BLaER1 (cell line): ENCODE data around the gene GNS.
A peak's percentile ranks its signal among the peaks of the same experiment; 100 is the strongest.

Source experiments
- H3K27ac ChIP-seq: shearing (Covaris generic); formaldehyde crosslinking; 2 replicates; pipeline ENCODE4 v1.8.1; 2022
- H3K27me3 ChIP-seq: shearing (Covaris generic); formaldehyde crosslinking; 2 replicates; pipeline ENCODE4 v1.8.1; 2022
- H3K36me3 ChIP-seq: shearing (Covaris generic); formaldehyde crosslinking; 2 replicates; pipeline ENCODE4 v1.8.1; 2022
- H3K4me1 ChIP-seq: shearing (Covaris generic); formaldehyde crosslinking; 2 replicates; pipeline ENCODE4 v1.8.1; 2022
- H3K4me2 ChIP-seq: shearing (Covaris generic); formaldehyde crosslinking; 2 replicates; pipeline ENCODE4 v1.8.1; 2022
- H3K4me3 ChIP-seq: shearing (Covaris generic); formaldehyde crosslinking; 2 replicates; pipeline ENCODE4 v1.8.1; 2022
- H3K9ac ChIP-seq: shearing (Covaris generic); formaldehyde crosslinking; 2 replicates; pipeline ENCODE4 v1.8.1; 2022
- H3K9me3 ChIP-seq: shearing (Covaris generic); formaldehyde crosslinking; 2 replicates; pipeline ENCODE4 v1.8.1; 2022
- H4K20me1 ChIP-seq: shearing (Covaris generic); formaldehyde crosslinking; 2 replicates; pipeline ENCODE4 v1.8.1; 2022
- Cebpa-rat ChIP-seq: shearing (Covaris generic); IDR thresholded peaks from 2 replicates; pipeline ENCODE4 v1.8.1; 2022

Gene GNS

DNA sequence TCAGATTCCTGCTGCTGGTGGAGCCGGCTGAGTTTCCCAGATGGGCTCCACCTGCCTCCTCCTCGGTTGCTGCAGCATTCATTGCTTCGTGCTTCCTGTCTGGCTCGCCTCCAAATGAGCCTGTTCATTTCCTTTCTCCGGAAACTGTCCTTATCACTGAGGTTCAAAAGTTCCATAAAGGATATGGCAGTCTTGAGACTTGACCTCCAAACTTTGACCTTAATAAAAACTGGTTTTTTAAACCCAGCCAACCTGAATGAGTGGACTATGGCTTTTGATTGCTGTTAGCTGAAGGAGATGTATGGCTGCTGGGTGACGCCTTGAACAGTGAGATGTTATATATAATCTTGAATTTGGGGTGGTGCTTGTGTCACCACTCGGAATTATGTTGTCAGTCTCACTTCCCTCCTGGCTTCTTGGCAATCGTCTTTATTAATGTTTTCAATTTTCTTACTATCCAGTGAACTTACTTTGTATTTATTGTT lies 86.2 kb downstream of the GNS start:
- TF ChIP-seq Cebpa-rat, result no peak
- no peaks in the 10 kb centered on the region for H3K27me3 ChIP-seq
- H3K4me1 ChIP-seq, result peaks cover 91% of the 10 kb centered on the region
- H3K9me3 ChIP-seq, result no peaks in the 10 kb centered on the region
- H3K9ac ChIP-seq, result peak overlapping the region; percentile 43; the same call in 1 of the 2 replicates
- H3K4me2 ChIP-seq, result peak overlapping the region; percentile 81
- H3K36me3 ChIP-seq, result no peaks in the 10 kb centered on the region
- peaks cover 37% of the 10 kb centered on the region for H4K20me1 ChIP-seq
- H3K4me3 ChIP-seq, result 0 out of 2 replicates have a peak overlapping the region, but pooled peaks have one; percentile 36
- peak overlapping the region; percentile 41; the same call in 1 of the 2 replicates for H3K27ac ChIP-seq

DNA sequence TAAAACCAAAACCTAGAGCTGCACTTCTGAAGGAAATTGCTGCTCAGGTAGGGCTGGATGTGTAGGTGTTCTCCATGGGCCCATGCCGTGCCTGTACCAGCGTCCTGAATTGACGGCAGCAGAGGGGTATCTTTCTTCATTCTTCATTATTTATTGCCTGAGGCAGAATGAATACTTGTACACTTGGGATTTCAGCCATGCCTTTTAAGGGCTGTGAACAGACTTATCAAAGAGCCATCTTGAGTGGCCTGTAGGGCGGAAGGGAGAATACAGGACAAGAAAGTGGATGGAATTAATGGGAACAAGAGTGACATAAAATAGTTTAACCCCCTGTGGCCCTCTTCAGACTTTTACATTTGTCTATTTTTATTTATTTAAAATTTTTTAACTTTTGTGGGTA lies 87.5 kb downstream of the GNS start:
- no peak overlapping the region for H3K4me2 ChIP-seq
- H3K9ac ChIP-seq, result no peak overlapping the region
- no peak overlapping the region for H3K27ac ChIP-seq
- no peaks in the 10 kb centered on the region for H3K36me3 ChIP-seq
- no peaks in the 10 kb centered on the region for H3K9me3 ChIP-seq
- peaks cover 92% of the 10 kb centered on the region for H3K4me1 ChIP-seq
- no peaks in the 10 kb centered on the region for H3K27me3 ChIP-seq
- H4K20me1 ChIP-seq, result peaks cover 30% of the 10 kb centered on the region
- TF ChIP-seq Cebpa-rat, result no peak
- H3K4me3 ChIP-seq, result no peak overlapping the region

DNA sequence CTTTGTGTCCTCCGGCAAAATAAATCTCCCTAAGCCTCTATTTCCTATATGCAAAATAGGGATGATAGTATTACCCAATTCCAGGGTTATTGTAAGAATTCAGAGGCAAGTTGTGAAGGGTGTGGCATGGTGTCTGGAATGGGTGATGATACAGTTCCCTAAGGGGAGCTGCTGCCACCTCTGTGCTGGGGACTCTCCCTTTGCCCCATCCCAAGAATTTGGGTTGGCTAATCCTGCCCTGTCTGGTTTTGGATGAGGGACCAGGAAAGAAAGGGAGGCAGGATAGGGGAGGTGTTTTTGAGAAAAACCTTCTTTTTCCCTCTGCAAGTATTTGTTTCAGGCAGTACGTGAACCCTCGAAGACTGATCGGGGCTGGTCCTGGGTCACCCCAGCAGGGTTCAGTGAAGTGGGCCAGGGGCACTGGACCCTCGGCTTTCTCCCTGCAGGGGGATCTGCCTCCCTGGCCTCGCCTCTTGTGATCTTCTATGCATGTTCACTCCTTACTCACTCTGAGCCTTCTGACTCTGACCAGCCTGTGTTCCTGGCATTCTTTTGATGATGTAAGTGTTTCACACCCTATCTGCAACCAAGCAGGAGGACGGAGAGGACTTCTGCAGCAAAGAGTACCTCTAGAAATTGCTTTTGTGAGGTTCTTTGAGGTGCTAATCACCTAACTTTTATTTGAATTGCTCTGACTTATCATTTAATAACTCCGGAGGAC lies 88.1 kb downstream of the GNS start:
- no peak for TF ChIP-seq Cebpa-rat
- H3K4me2 ChIP-seq, result peak overlapping the region; percentile 98
- H3K4me3 ChIP-seq, result no peak overlapping the region
- H3K27ac ChIP-seq, result peak overlapping the region; percentile 84; the same call in 1 of the 2 replicates
- no peaks in the 10 kb centered on the region for H3K27me3 ChIP-seq
- H3K9me3 ChIP-seq, result no peaks in the 10 kb centered on the region
- H3K4me1 ChIP-seq, result peaks cover 95% of the 10 kb centered on the region
- H4K20me1 ChIP-seq, result peaks cover 30% of the 10 kb centered on the region
- H3K36me3 ChIP-seq, result no peaks in the 10 kb centered on the region
- no peak overlapping the region for H3K9ac ChIP-seq

GRCh38 chr12:64670019-64670418 lies 89.2 kb downstream of the GNS start:
- no peak for TF ChIP-seq Cebpa-rat
- no peaks in the 10 kb centered on the region for H3K36me3 ChIP-seq
- H3K9me3 ChIP-seq, result no peaks in the 10 kb centered on the region
- H3K4me2 ChIP-seq, result peak overlapping the region; percentile 98
- peaks cover 97% of the 10 kb centered on the region for H3K4me1 ChIP-seq
- H3K27me3 ChIP-seq, result no peaks in the 10 kb centered on the region
- peak overlapping the region; percentile 60 for H3K4me3 ChIP-seq
- H3K27ac ChIP-seq, result peak overlapping the region; percentile 84
- peak overlapping the region; percentile 79 for H3K9ac ChIP-seq
- H4K20me1 ChIP-seq, result peaks cover 36% of the 10 kb centered on the region

GRCh38 chr12:64669270-64669842 lies 89.8 kb downstream of the GNS start:
- H4K20me1 ChIP-seq, result peaks cover 37% of the 10 kb centered on the region
- H3K27ac ChIP-seq, result peak overlapping the region; percentile 84
- H3K9ac ChIP-seq, result peak overlapping the region; percentile 79
- no peaks in the 10 kb centered on the region for H3K36me3 ChIP-seq
- peak overlapping the region; percentile 98 for H3K4me2 ChIP-seq
- no peaks in the 10 kb centered on the region for H3K27me3 ChIP-seq
- H3K9me3 ChIP-seq, result no peaks in the 10 kb centered on the region
- TF ChIP-seq Cebpa-rat, result no peak
- peaks cover 96% of the 10 kb centered on the region for H3K4me1 ChIP-seq
- H3K4me3 ChIP-seq, result peak overlapping the region; percentile 60

DNA sequence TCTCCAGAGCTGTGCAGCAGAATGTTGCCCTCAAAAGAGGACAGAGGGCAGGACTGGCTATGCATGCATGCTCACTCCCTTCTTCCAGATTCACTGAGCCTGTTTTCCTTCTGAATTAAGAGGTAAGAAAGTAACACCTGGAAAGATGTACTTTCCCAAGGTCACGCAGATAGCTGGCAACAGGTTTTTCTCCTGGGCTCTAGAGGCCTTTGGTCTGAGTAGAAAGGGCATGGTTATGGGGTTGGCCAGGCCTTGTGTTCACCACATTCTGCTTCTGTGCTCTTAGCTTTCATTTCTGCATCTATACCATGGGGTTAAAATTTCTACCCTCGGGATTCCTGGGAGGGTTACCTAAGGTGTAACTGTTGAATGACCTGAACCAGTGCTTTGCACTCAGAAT lies 91.4 kb downstream of the GNS start:
- Histone ChIP-seq H3K4me1 (peaks cover 81% of the 10 kb centered on the region), H3K4me3 (no peak overlapping the region), H4K20me1 (peaks cover 27% of the 10 kb centered on the region), H3K9me3 (no peaks in the 10 kb centered on the region), H3K27ac (peak overlapping the region; percentile 82), H3K36me3 (no peaks in the 10 kb centered on the region), H3K9ac (no peak overlapping the region; the same call in 1 of the 2 replicates), H3K4me2 (peak overlapping the region; percentile 98), H3K27me3 (no peaks in the 10 kb centered on the region)
- no peak for TF ChIP-seq Cebpa-rat

- Histone ChIP-seq H3K27ac (peak overlapping the region; percentile 82), H3K4me1 (peaks cover 66% of the 10 kb centered on the region), H3K9me3 (no peaks in the 10 kb centered on the region), H3K4me2 (peak overlapping the region; percentile 98), H3K36me3 (no peaks in the 10 kb centered on the region), H4K20me1 (peaks cover 37% of the 10 kb centered on the region; the same call in 1 of the 2 replicates), H3K4me3 (peak overlapping the region; percentile 55), H3K9ac (peak overlapping the region; percentile 75), H3K27me3 (no peaks in the 10 kb centered on the region)
- TF ChIP-seq Cebpa-rat, result no peak
Observed at GRCh38 chr12:64666054-64666914, 92.9 kb downstream of the GNS start.

DNA sequence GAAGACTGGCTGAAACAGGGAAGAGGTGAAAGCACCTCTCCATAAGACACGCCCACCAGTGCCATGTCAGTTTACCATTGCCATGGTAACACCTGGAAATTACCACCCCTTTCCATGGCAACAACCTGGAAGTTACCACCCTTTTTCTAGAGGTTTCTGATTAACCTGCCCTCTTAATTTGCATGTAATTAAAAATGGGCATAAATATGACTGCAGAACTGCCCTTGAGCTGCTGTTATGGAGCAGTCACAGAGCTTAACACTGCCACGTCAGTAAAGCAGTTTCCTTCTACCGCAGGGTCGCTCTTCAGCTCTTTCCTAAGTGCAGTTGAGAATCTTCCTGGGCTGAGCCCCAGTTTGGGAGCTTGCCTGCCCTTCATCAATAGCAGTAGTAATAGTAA lies 93.7 kb downstream of the GNS start:
- H3K4me1 ChIP-seq, result peaks cover 58% of the 10 kb centered on the region
- TF ChIP-seq Cebpa-rat, result no peak
- H3K9me3 ChIP-seq, result no peaks in the 10 kb centered on the region
- H3K27ac ChIP-seq, result peak overlapping the region; percentile 82
- H3K4me3 ChIP-seq, result peak overlapping the region; percentile 55; the same call in 1 of the 2 replicates
- no peaks in the 10 kb centered on the region for H3K27me3 ChIP-seq
- peaks cover 37% of the 10 kb centered on the region; the same call in 1 of the 2 replicates for H4K20me1 ChIP-seq
- H3K36me3 ChIP-seq, result no peaks in the 10 kb centered on the region
- H3K9ac ChIP-seq, result peak overlapping the region; percentile 75
- H3K4me2 ChIP-seq, result peak overlapping the region; percentile 98
